Subcutaneous adipose tissue (tissue), 4 donors: ENCODE measurements around the gene ABHD14A. TPM values are rescaled to one million over a fixed set of nuclear protein-coding genes. Genes with fewer than 3 reads are reported as not detected.

Experiments used
- CTCF ChIP-seq: fragments of 450-650 bp; IDR thresholded peaks from one replicate; pipeline ENCODE4 v1.5.1; 2016; ENCODE audit warnings: low read depth, mild to moderate bottlenecking, control low read depth, antibody characterized with exemption, moderate library complexity
- total RNA-seq, 4 donors: library from RNA; depleted of rRNA; stranded (reverse); fragments of >200 nt; gene quantifications; one replicate each; pipeline ENCODE4 v1.1.0, GENCODE V29; 2016

The ABHD14A gene
- total RNA-seq, 4 donors from 2014 or later, result 15.3 to 37.7 (median 26.0) TPM

DNA sequence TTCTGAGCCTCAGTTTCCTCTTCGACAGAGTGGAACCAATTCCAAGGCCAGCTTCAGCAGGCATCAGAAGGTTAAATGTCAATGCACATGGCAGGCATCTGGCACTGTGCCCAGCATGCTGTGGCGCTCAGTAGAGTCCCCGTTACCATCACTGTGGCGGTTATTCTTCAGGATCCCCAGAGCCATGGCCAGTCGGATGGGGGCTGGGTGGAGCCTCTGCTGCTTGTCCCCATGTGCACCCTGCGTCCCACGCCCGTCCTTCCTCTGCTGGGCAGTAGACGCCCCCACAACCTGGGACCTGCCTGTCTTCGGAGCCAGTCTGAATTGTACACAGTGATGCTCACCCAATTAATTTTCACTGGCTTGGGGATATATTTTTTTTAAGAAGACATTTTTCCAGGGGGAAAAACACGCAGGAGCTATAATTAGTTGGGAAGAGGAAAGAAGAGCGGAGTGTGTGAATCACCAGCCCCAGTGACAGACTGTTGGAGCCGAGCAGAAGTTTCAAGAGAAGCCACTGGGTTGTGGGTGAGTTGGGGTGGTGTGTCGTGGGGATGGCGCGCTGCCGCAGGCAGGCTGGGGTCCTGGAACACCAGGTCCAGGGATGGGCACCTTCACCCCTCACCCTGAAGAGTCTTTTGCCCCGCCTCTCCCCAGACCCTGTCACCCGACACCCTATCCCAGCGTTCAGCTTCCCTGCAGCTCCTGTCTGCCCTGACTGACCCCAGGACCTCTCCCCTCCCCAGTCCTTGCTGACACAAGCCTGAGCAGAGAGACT lies 47.6 kb downstream of the ABHD14A start:
- TF ChIP-seq CTCF, result no peak

DNA sequence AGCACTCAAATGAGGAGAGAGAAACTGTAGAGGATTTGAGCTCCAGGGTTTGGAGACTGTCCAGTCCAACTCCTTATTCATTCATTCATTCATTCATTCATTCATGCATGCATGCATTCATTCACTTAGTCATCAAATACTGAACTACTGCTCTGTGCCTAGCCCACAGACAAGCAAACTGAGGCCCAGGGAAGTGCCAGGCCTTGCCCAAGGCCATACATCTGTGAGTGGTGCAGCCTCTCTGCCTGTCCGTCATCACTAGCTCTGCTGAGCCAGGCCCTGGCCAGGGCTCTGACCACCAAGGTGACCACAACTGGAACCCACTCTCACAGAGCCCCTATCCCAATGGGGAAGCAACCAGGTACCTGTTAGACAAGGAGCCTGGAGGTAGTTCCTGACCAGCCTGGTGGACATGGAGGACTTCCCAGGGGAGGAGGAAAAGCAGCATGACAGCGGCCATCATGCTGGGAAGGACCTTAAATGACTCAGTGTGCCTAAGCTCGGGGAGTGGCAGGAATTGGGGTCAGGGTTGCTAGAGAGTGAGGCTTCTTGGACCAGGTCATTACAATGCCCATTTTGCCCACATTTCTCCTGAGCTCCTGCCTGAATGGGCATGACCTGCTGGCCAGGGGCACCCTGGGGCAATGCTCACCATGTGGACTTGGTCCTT lies 48.4 kb downstream of the ABHD14A start:
- TF ChIP-seq CTCF, result no peak

GRCh38 chr3:52023860-52024764 lies 49.2 kb downstream of the ABHD14A start:
- TF ChIP-seq CTCF, result no peak

- TF ChIP-seq CTCF, result no peak
Measured at GRCh38 chr3:52024765-52025452, 50.0 kb downstream of the ABHD14A start.

- no peak for TF ChIP-seq CTCF
Measured at GRCh38 chr3:52025453-52025852, 50.6 kb downstream of the ABHD14A start.

GRCh38 chr3:52026041-52026440 lies 51.2 kb downstream of the ABHD14A start:
- TF ChIP-seq CTCF, result no peak
